GM13977 (cell line): ENCODE data around the gene MAP3K21.

Experiments used
- DNase-seq: peaks from one replicate; pipeline ENCODE4 v3.0.0; 2012; ENCODE audit warnings: low spot score
- in situ Hi-C: fragments of 300-500 bp; cut with MboI; formaldehyde crosslinking; loops from one replicate; pipeline ENCODE4 v1.12.0; 2022; ENCODE audit warnings: low sequenced_read_pairs, low pct_unique_long_range_greater_than_20kb, mixed read lengths, inconsistent platforms; ENCODE audit not compliant: unreplicated experiment
- TF ChIP-seq, protein P1 (sequence below): IDR thresholded peaks from 2 replicates; pipeline ENCODE4 v1.5.1; 2012; ENCODE audit warnings: mild to moderate bottlenecking, control low read depth; ENCODE audit not compliant: insufficient read depth; ENCODE audit errors: extremely low read depth, missing control alignments

MAP3K21 gene

DNA sequence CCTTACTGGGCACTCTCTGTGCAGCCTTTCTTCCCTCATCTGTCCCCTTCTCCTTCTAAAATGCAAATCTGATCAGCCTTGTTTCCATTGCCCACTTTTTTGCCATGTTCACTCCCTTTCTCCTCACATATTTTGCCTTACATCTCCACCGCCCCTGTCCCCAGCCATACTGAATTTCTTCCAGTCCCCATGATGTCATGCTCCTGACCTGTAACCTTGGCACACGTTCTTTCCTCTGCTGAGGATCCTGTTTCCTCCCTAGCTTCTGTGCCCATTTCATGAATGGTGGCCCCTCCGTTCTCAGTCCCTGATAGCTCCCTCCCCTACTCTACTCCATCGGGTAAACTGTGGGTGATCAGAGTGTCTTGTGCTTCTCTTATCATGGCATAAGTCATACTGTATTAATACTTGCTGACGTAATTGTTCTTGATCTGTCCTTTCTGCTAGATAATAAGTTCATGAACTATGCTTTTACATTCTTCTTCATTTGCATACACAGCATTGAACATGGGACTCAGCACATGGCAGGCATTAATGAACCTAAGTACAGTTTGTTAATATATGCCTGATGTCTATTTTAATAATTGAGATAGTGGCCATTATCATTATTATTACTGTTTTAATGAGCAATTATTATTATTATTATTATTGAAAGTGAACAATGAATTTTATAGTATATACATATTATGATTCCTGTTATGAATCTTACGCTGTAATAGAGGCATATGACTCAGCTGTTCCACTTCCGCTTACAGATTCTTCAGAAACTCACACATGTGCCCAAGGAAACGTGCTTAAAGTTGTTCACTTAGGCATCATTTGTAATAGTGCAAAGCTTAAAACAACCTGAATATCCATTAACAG, 28.5 kb downstream of the MAP3K21 start:
- in situ Hi-C loops: no loop called here
- TF ChIP-seq, protein P1, sequence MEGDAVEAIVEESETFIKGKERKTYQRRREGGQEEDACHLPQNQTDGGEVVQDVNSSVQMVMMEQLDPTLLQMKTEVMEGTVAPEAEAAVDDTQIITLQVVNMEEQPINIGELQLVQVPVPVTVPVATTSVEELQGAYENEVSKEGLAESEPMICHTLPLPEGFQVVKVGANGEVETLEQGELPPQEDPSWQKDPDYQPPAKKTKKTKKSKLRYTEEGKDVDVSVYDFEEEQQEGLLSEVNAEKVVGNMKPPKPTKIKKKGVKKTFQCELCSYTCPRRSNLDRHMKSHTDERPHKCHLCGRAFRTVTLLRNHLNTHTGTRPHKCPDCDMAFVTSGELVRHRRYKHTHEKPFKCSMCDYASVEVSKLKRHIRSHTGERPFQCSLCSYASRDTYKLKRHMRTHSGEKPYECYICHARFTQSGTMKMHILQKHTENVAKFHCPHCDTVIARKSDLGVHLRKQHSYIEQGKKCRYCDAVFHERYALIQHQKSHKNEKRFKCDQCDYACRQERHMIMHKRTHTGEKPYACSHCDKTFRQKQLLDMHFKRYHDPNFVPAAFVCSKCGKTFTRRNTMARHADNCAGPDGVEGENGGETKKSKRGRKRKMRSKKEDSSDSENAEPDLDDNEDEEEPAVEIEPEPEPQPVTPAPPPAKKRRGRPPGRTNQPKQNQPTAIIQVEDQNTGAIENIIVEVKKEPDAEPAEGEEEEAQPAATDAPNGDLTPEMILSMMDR: no peak
- DNase-seq: no peak

DNA sequence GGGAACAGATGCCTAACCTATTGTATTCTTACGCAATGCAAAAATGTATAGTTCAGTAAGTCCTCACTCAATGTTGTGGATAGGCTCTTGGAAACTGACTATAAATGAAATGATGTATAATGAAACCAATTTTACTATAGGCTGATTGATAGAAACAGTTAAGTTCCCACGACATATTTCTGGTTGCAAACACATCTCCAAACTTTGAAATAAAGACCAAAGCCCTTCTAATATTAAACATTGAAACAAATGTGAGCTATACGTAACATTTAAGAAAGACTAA, 29.1 kb downstream of the MAP3K21 start:
- no peak for DNase-seq
- TF ChIP-seq, protein P1: no peak
- in situ Hi-C loops: no loop called here

DNA sequence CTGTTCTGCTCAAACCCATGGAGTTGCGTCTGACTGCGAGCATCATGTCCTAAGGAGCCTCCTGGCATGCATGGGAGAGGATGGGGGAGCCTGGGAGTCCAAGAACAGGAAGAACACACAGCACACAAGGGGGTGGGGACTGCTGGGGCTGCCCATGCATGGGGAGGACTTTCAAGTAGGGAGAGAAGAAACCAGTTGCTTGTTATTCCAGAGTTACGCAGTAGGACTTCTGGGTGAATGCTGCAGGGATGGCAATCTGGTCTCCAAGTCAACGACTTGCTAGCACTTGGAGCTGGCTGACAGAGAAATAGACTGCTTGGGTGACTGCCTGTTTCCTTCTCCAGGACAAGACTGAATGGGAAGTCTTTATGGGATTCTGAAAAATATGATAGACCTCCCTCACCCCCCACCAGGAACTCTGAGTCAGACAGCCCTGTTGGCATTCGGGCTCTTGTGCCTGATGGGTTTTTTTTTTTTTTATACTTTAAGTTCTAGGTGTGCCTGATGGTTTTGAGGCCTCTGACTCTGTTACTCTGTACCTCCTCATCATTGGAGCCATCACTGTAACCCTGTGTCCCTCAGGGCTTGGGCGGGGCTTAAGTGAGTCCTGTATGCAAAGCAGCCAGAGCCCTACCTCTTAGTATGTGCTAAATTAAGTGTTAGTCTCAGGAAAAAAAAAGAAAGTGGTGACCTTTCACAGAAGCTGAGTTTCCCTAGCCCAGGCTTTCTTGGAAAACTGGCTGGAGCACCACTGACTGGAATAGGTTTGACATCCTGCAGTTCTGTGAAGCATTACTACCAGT, 30.3 kb downstream of the MAP3K21 start:
- no peak for DNase-seq
- TF ChIP-seq, protein P1: no peak
- in situ Hi-C loops: no loop called here

DNA sequence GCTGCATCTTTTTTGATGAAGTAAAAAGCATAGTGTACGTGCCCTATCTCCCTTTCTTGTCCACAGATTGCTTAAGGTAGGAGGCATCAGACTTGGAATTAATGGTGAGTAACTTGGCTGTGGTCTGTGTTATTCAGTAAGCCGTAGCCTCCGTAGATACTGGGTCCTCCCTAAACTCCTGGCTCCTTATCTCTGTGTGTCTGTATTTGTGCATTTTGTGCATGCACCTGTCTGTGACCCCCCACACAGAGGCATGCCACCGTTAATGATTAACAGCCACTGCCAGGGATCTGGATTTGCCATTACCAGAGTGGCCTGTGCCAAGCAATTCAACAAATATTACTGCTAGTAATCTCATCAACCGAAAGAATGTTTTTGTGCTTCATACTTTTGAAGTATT, 31.9 kb downstream of the MAP3K21 start:
- DNase-seq: no peak
- in situ Hi-C loops: no loop called here
- TF ChIP-seq, protein P1: no peak

DNA sequence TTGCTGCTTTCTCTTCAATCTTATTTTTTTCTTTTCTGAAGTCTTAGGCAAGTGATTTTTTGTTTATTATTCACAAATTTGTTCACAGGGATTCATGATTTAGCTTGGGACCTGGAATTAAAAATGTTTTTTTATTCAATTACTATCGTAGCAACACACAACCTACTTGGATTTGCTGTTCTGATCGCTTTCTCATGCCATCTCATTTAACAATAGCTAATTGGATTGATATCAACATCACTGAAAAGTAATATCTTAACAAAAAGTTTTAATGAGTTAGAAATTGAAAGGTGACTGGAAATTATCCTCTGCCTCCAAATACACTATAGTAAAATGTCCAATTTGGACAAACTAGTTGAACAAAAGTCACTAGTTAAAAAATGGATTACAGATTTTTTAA, 32.4 kb downstream of the MAP3K21 start:
- DNase-seq: no peak
- TF ChIP-seq, protein P1: no peak
- in situ Hi-C loops: no loop called here

DNA sequence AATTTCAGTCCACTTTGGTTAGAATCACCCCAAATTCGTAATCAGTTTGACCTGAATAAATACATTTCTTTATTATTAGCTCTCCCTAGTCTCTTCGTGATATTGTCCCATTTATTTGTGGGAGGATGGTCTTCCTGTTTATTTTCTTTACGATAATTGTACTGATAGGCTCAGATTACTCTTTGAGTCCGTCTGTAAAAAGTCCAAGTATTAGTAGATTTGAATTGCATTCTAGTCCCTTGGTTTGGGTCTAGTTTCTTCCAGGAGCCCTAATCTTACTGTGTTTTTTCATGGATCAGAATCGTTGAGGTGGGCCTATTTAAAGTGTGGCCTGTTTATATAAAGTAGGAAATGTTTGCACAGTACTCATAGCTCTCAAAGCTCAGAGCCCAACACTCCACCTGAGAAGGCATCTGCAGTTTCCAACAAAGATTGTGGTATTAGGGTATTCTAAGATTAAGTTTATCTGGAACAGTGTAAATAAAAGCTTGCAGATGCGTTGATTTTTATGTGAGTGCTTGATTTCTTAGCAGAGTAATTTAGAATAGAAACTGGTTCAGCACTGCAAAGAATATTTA, 33.1 kb downstream of the MAP3K21 start:
- DNase-seq: no peak
- in situ Hi-C loops: no loop called here
- TF ChIP-seq, protein P1: no peak
